Keratinocyte (primary cell): Measurements from ENCODE around the gene SYT11. TPM values are rescaled to one million over a fixed set of nuclear protein-coding genes. Genes with fewer than 3 reads are reported as not detected.

Source experiments
- DNase-seq: peaks from one replicate; pipeline ENCODE4 v3.0.0-alpha.2; 2011; ENCODE audit warnings: low read depth, missing footprints, low spot score
- FAIRE-seq: peaks from 2 replicates; lab custom pipeline; 2011; peaks lifted over from hg19 to GRCh38; lab: Jason Lieb, UNC
- H2AFZ ChIP-seq: 2 replicates; pipeline ENCODE4 v1.6.0; 2012; ENCODE audit warnings: low read length, control low read depth, inconsistent platforms; ENCODE audit not compliant: control insufficient read depth
- H3K27ac ChIP-seq: 2 replicates; pipeline ENCODE4 v1.5.1; 2011; ENCODE audit warnings: low read length; ENCODE audit not compliant: control insufficient read depth, insufficient read depth
- H3K27me3 ChIP-seq: 3 replicates; pipeline ENCODE4 v1.6.0; 2011; ENCODE audit warnings: low read length; ENCODE audit not compliant: control insufficient read depth, insufficient read depth; ENCODE audit errors: extremely low read depth
- H3K36me3 ChIP-seq, 2 experiments: 2 replicates in 1 of 2; 3 replicates in 1 of 2; pipeline ENCODE4 v1.5.1; 2011; ENCODE audit warnings: low read length in 2 of 2, mild to moderate bottlenecking in 1 of 2; ENCODE audit not compliant: control insufficient read depth in 2 of 2, insufficient read depth in 2 of 2; ENCODE audit errors: extremely low read depth in 1 of 2
- H3K4me1 ChIP-seq: 3 replicates; pipeline ENCODE4 v1.5.1; 2011; ENCODE audit warnings: low read length; ENCODE audit not compliant: control insufficient read depth, insufficient read depth; ENCODE audit errors: extremely low read depth
- H3K4me2 ChIP-seq: 3 replicates; pipeline ENCODE4 v1.6.0; 2011; ENCODE audit warnings: low read depth, low read length; ENCODE audit not compliant: control insufficient read depth, insufficient read depth; ENCODE audit errors: extremely low read depth
- H3K4me3 ChIP-seq, 3 experiments: fragments of 200-600 bp in 1 of 3; sonication (generic) in 1 of 3; 2 replicates in 2 of 3; 3 replicates in 1 of 3; pipeline ENCODE4 v1.5.1; 2011 to 2016; ENCODE audit warnings: low read length in 3 of 3, mild to moderate bottlenecking in 3 of 3, control low read depth in 2 of 3, inconsistent platforms in 1 of 3, low read depth in 1 of 3, mixed read lengths in 1 of 3, mixed run types in 1 of 3, moderate library complexity in 1 of 3; ENCODE audit not compliant: control insufficient read depth in 2 of 3, insufficient read depth in 2 of 3; ENCODE audit errors: extremely low read depth in 1 of 3
- H3K79me2 ChIP-seq: 2 replicates; pipeline ENCODE4 v1.6.0; 2012; ENCODE audit warnings: low read length; ENCODE audit not compliant: control insufficient read depth, insufficient read depth
- H3K9ac ChIP-seq: 3 replicates; pipeline ENCODE4 v1.6.0; 2011; ENCODE audit warnings: low read length; ENCODE audit not compliant: control insufficient read depth, insufficient read depth; ENCODE audit errors: extremely low read depth
- H3K9me1 ChIP-seq: 3 replicates; pipeline ENCODE4 v1.6.0; 2011; ENCODE audit warnings: low read length; ENCODE audit not compliant: control insufficient read depth, insufficient read depth; ENCODE audit errors: extremely low read depth
- H3K9me3 ChIP-seq: 2 replicates; pipeline ENCODE4 v1.5.1; 2012; ENCODE audit warnings: low read depth, low read length; ENCODE audit not compliant: control insufficient read depth
- H4K20me1 ChIP-seq: 3 replicates; pipeline ENCODE4 v1.6.0; 2011; ENCODE audit warnings: low read length; ENCODE audit not compliant: control insufficient read depth, insufficient read depth; ENCODE audit errors: extremely low read depth
- CTCF ChIP-seq, 3 experiments: IDR thresholded peaks in 1 of 3; conservative IDR thresholded peaks in 1 of 3; optimal IDR thresholded peaks in 1 of 3; 2 replicates in 2 of 3; 3 replicates in 1 of 3; pipeline versions ENCODE3 to v1.5.1; 2011; ENCODE audit warnings: low read length in 3 of 3, mild to moderate bottlenecking in 3 of 3, moderate library complexity in 2 of 3, control low read depth in 1 of 3, inconsistent platforms in 1 of 3; ENCODE audit not compliant: insufficient read depth in 2 of 3; ENCODE audit errors: extremely low read depth in 1 of 3
- EZH2 ChIP-seq: IDR thresholded peaks from one replicate; pipeline ENCODE4 v1.6.1; 2012; ENCODE audit warnings: inconsistent platforms, mild to moderate bottlenecking, low read length, moderate library complexity
- dilution Hi-C: fragments of 300-500 bp; cut with MboI; formaldehyde crosslinking; loops from one replicate; pipeline ENCODE4 v1.7.0; 2020; ENCODE audit warnings: low sequenced_read_pairs; ENCODE audit not compliant: extremely low pct_ligation_motif_present
- polyA plus RNA-seq, 5 experiments: library from polyadenylated mRNA; depleted of rRNA in 3 of 5; stranded (reverse) in 3 of 5; stranded (forward) in 1 of 5; unstranded in 1 of 5; fragments of >200 nt; gene quantifications; 1 replicate in 1 of 5; 2 replicates in 3 of 5; 3 replicates in 1 of 5; pipeline versions ENCODE4 v1.2.1 to v1.2.3, GENCODE V29; 2011 to 2012; ENCODE audit warnings: missing spikeins in 2 of 5, low read depth in 1 of 5, low replicate concordance in 1 of 5

Gene SYT11
- polyA plus RNA-seq, 1 donor (not counting 4 experiments of a cell fraction or from before 2014, with no cell fraction given), result 0.08 TPM

- Histone ChIP-seq H3K27ac (no peak overlapping the region), H3K4me2 (no peak overlapping the region), H3K4me3 (no peak overlapping the region), H3K9ac (no peak overlapping the region), H3K9me1 (no peaks in the 10 kb centered on the region), H3K4me1 (no peaks in the 10 kb centered on the region), H3K27me3 (no peaks in the 10 kb centered on the region), H4K20me1 (no peaks in the 10 kb centered on the region), H3K36me3 (peaks cover 22 to 30% of the 10 kb centered on the region in 2 experiments), H2AFZ (no peak overlapping the region), H3K79me2 (no peaks in the 10 kb centered on the region), H3K9me3 (no peaks in the 10 kb centered on the region)
- DNase-seq (no peak), FAIRE-seq (no peak)
- dilution Hi-C loops, result no loop called here
- TF ChIP-seq CTCF (optimal IDR thresholded peaks at IDR 0.05 in 1 of 3, IDR thresholded peaks at IDR 0.05 in 1 of 3, conservative IDR thresholded peaks at IDR 0.05 in 1 of 3; ENCODE audit: extremely low read depth in 1 of 3, insufficient read depth in 2 of 3, low read length in 3 of 3) (no peak), EZH2 (no peak)
Observed at GRCh38 chr1:155899683-155900082, 40.3 kb downstream of the SYT11 start.

GRCh38 chr1:155900161-155900560, 40.8 kb downstream of the SYT11 start:
- FAIRE-seq (no peak), DNase-seq (no peak)
- H3K27me3 ChIP-seq, result no peaks in the 10 kb centered on the region
- no peaks in the 10 kb centered on the region for H3K9me1 ChIP-seq
- H3K9ac ChIP-seq, result no peak overlapping the region
- peaks cover 22 to 35% of the 10 kb centered on the region in 2 experiments for H3K36me3 ChIP-seq
- H4K20me1 ChIP-seq, result no peaks in the 10 kb centered on the region
- dilution Hi-C loops, result no loop called here
- H3K27ac ChIP-seq, result no peak overlapping the region
- H3K79me2 ChIP-seq, result no peaks in the 10 kb centered on the region
- H2AFZ ChIP-seq, result no peak overlapping the region
- no peak overlapping the region for H3K4me2 ChIP-seq
- H3K4me1 ChIP-seq, result no peaks in the 10 kb centered on the region
- H3K9me3 ChIP-seq, result no peaks in the 10 kb centered on the region
- TF ChIP-seq CTCF (optimal IDR thresholded peaks at IDR 0.05 in 1 of 3, IDR thresholded peaks at IDR 0.05 in 1 of 3, conservative IDR thresholded peaks at IDR 0.05 in 1 of 3; ENCODE audit: extremely low read depth in 1 of 3, insufficient read depth in 2 of 3, low read length in 3 of 3) (no peak), EZH2 (no peak)
- no peak overlapping the region for H3K4me3 ChIP-seq
